HEK293 (cell line): ENCODE data around the gene AKIRIN2.

Experiments used
- ZNF433 ChIP-seq: fragments of 450-650 bp; formaldehyde crosslinking; IDR thresholded peaks from 2 replicates; pipeline ENCODE4 v1.5.1; 2016; ENCODE audit warnings: missing biosample characterization, missing genetic modification characterization, low read depth
- ZNF792 ChIP-seq: fragments of 450-650 bp; formaldehyde crosslinking; IDR thresholded peaks from 2 replicates; pipeline ENCODE4 v1.5.1; 2016; ENCODE audit warnings: missing biosample characterization, missing genetic modification characterization
- TF ChIP-seq, protein P1 (sequence below): fragments of 450-650 bp; formaldehyde crosslinking; IDR thresholded peaks from 2 replicates; pipeline ENCODE4 v1.5.1; 2016; ENCODE audit warnings: missing biosample characterization, missing genetic modification characterization
- TF ChIP-seq, protein P2 (sequence below): fragments of 450-650 bp; formaldehyde crosslinking; optimal IDR thresholded peaks from 2 replicates; pipeline ENCODE3; 2016; ENCODE audit warnings: missing biosample characterization, mild to moderate bottlenecking, missing genetic modification characterization

DNA sequence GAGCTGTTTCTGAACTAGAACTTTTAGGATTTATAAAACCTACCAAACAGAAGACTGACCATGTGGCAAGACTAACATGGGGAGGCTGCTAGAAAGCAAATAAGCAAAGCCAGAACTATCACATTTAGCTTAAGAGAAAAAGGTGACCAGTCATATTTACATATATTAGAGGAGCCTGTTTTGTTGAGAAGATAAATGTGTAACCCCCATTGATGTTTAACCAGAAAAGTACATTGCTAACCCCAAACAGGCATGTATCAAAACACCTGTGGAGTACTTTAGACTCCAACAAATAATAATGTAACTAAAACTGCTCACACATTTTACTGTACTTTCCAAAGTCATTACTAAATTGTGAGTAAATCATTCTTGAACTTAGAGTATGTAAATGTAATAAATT lies 35.0 kb downstream of the AKIRIN2 start:
- TF ChIP-seq, protein P1, sequence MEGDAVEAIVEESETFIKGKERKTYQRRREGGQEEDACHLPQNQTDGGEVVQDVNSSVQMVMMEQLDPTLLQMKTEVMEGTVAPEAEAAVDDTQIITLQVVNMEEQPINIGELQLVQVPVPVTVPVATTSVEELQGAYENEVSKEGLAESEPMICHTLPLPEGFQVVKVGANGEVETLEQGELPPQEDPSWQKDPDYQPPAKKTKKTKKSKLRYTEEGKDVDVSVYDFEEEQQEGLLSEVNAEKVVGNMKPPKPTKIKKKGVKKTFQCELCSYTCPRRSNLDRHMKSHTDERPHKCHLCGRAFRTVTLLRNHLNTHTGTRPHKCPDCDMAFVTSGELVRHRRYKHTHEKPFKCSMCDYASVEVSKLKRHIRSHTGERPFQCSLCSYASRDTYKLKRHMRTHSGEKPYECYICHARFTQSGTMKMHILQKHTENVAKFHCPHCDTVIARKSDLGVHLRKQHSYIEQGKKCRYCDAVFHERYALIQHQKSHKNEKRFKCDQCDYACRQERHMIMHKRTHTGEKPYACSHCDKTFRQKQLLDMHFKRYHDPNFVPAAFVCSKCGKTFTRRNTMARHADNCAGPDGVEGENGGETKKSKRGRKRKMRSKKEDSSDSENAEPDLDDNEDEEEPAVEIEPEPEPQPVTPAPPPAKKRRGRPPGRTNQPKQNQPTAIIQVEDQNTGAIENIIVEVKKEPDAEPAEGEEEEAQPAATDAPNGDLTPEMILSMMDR, result no peak
- TF ChIP-seq ZNF792 (no peak), ZNF433 (tag by site-specific recombination) (no peak)
- TF ChIP-seq, protein P2, sequence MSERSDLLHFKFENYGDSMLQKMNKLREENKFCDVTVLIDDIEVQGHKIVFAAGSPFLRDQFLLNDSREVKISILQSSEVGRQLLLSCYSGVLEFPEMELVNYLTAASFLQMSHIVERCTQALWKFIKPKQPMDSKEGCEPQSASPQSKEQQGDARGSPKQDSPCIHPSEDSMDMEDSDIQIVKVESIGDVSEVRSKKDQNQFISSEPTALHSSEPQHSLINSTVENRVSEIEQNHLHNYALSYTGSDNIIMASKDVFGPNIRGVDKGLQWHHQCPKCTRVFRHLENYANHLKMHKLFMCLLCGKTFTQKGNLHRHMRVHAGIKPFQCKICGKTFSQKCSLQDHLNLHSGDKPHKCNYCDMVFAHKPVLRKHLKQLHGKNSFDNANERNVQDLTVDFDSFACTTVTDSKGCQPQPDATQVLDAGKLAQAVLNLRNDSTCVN (tag by site-specific recombination), result no peak
